GM12875 (cell line): ENCODE measurements around the gene DAPP1.

ENCODE experiments used
- H3K4me3 ChIP-seq: one replicate; pipeline ENCODE4 v1.5.1; 2011; ENCODE audit warnings: low read depth, low read length, control low read depth
- TF ChIP-seq, protein P1 (sequence below): IDR thresholded peaks from 2 replicates; pipeline ENCODE4 v1.5.1; 2011; ENCODE audit warnings: low read depth, mild to moderate bottlenecking, control low read depth, inconsistent platforms, low read length, moderate library complexity, borderline replicate concordance; ENCODE audit not compliant: insufficient read depth

The DAPP1 gene

GRCh38 chr4:99885063-99885664, 68.5 kb downstream of the DAPP1 start:
- no peak overlapping the region for H3K4me3 ChIP-seq
- TF ChIP-seq, protein P1, sequence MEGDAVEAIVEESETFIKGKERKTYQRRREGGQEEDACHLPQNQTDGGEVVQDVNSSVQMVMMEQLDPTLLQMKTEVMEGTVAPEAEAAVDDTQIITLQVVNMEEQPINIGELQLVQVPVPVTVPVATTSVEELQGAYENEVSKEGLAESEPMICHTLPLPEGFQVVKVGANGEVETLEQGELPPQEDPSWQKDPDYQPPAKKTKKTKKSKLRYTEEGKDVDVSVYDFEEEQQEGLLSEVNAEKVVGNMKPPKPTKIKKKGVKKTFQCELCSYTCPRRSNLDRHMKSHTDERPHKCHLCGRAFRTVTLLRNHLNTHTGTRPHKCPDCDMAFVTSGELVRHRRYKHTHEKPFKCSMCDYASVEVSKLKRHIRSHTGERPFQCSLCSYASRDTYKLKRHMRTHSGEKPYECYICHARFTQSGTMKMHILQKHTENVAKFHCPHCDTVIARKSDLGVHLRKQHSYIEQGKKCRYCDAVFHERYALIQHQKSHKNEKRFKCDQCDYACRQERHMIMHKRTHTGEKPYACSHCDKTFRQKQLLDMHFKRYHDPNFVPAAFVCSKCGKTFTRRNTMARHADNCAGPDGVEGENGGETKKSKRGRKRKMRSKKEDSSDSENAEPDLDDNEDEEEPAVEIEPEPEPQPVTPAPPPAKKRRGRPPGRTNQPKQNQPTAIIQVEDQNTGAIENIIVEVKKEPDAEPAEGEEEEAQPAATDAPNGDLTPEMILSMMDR: peak; percentile 17; the same call in 1 of the 2 replicates

DNA sequence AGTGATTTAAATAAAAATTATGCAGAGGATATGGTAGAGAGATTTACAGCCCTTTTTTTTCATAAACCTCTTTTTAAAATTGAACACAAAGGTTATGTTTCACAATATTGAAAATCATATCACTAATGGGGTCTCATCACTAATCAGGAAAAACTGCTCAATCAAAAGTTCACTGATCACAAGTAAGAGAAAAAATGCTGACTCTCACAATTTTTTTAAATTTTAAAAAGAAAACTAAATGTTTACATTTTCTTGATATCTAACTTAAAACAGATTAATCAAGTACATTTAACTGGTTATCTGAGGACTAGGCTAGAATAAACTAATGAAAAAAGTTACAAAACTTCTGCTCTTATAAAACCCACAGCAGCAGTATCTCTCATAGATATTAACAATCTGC, 69.1 kb downstream of the DAPP1 start:
- H3K4me3 ChIP-seq: no peak overlapping the region
- TF ChIP-seq, protein P1: no peak

GRCh38 chr4:99886146-99886545, 69.5 kb downstream of the DAPP1 start:
- H3K4me3 ChIP-seq: no peak overlapping the region

DNA sequence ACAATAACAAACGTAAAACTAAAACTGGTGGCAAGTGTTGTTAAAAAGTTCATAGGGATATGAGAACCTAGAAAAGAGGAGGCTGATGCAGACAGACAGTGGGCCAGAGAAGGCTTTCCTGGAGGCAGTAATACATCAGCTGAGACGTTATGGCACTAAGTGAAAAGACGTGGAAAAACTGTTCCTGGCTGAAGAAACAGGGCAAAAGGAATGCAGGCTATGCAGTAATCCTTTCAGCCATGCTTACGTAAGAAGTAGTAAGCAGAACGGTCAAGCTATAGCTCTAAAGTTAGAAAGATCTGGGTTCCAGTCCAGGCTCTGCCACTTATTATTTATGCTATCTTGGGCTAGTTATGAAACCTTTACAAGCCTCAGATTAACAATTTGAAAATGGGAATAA, 71.2 kb downstream of the DAPP1 start:
- TF ChIP-seq, protein P1: no peak
- no peak overlapping the region for H3K4me3 ChIP-seq

More at GRCh38 chr4:99886146-99886545, 69.5 kb downstream of the DAPP1 start:
- TF ChIP-seq, protein P1: no peak

GRCh38 chr4:99891351-99891750, 74.7 kb downstream of the DAPP1 start:
- no peak overlapping the region for H3K4me3 ChIP-seq
- TF ChIP-seq, protein P1: no peak

DNA sequence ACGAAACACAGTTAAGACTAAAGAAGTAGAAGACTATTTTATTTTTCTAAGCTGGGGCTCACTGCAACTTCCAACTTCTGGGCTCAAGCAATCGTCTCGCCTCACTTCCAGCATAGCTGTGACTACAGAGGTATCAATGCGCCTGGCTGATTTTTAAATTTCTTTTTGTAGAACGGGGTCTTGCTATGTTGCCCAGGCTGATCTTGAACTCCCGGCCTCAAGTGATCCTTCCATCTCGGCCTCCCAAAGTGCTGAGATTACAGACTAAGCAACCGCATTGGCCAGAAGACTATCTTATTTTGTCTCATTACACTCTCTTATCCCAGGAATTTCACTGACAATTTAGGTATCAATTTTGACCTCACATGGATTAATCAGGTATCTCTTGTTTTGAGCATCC, 76.4 kb downstream of the DAPP1 start:
- TF ChIP-seq, protein P1: no peak
- H3K4me3 ChIP-seq: no peak overlapping the region

- H3K4me3 ChIP-seq: peak overlapping the region; percentile 63
- TF ChIP-seq, protein P1: no peak
These were observed 77.2 kb downstream of the DAPP1 start for GRCh38 chr4:99893839-99894160.
